Measurements from ENCODE around the gene MUC15.
A peak's percentile ranks its signal among the peaks of the same experiment; 100 is the strongest.
"Not testable (repeated sequence)": the region's sequence is repeated elsewhere in the genome, so short reads cannot be mapped to it uniquely, and the experiment has no call there.

The MUC15 gene, protein sequence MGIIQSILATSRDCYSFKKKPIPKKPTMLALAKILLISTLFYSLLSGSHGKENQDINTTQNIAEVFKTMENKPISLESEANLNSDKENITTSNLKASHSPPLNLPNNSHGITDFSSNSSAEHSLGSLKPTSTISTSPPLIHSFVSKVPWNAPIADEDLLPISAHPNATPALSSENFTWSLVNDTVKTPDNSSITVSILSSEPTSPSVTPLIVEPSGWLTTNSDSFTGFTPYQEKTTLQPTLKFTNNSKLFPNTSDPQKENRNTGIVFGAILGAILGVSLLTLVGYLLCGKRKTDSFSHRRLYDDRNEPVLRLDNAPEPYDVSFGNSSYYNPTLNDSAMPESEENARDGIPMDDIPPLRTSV

GRCh38 chr11:26571861-26572654, at the start of gene MUC15:
Gene MUC15, minus strand, starts transcription at chr11:26572263. Its CDS starts 5,169 bp downstream, at chr11:26567094.
- DNase-seq: no peak

GRCh38 chr11:26621132-26621531, 49.1 kb upstream of the MUC15 start:
- peak; percentile 75 for DNase-seq

DNA sequence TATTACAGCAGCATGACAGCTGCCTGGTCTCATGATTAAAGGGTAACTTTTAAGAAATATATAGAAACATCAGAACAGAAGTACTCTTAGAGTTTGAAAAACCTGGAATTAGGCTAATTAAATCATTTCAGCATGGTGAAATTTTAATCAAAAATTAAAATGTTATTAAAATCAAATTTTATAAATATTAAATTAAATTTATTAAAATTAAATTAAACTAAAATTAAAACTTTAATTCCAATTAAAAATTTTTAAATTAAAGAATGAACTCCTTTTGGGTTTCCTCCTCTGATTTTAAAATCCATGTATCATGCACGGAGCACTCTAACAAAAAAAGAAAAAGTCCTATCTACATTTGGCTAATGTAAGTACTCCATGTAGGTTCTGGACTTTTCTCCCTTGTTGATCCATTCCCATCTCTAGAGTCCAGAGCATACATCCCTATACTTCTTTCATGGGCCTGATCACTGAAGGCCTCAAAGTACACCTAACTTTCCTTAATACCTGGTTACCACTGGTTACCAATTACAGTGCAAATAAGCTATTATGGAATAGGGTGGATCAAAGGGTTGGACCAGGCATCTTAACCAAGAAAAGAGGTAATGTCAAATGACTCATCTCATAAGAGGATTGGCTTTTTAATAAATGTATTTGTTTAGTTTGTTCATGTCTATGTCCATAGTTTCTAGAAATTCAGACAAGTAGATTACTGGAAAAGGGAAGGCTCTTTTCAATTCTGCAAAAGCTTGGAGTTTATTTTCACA, 48.4 kb upstream of the MUC15 start:
- DNase-seq: no peak

- no peak for DNase-seq
Measured at GRCh38 chr11:26618441-26618840, 46.4 kb upstream of the MUC15 start.

GRCh38 chr11:26613759-26614158, 41.7 kb upstream of the MUC15 start:
- no peak for DNase-seq

GRCh38 chr11:26608507-26609146, 36.6 kb upstream of the MUC15 start:
- no peak for DNase-seq

DNA sequence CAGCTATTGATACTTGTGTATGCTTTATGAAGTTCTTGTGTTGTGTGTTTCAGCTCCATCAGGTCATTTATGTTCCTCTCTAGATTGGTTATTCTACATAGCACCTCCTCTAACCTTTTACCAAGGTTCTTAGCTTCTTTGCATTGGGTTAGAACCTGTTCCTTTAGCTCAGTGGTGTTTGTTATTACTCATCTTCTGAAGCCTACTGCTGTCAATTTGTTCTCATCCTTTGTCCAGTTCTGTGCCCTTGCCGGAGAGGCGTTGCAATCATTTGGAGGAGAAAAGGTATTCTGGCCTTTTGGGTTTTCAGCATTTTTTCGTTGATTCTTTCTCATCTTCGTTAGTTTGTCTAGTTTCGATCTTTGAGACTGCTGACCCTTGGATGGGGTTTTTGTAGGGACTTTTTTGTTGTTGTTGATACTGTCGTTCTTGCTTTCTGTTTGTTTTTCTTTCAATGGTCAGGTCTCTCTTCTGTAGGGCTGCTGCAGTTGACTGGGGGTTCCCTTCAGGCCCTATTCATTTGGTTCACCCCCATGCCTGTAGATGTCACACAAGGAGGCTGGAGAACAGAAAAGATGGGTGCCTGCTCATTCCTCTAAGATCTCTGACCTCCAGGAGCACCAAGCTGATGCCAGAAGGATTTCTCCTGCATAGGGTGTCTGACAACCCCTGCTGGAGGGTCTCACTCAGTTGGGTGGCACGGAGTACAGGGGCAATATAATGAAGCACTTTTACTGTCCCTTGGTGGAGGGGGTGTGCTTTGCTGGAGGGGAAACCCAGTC, 35.9 kb upstream of the MUC15 start:
- DNase-seq: no peak

GRCh38 chr11:26599876-26600434, 27.9 kb upstream of the MUC15 start:
- no peak for DNase-seq

DNA sequence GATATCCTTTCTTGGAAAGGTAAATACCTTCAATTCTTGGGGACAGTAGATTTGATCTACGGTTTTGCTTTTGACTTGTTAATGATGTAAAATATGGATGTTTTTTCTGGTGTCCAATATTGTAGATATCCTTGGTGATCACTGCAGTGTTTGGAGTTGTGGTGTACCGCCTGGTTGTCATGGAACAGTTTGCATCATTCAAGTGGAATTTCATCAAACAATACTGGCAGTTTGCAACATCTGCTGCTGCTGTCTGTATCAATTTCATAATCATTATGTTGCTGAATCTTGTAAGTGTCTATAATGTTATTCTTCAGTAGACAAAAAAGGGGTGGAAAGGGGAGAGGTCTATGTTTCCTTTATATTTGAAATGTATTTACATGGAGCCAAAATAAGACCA, 27.4 kb upstream of the MUC15 start:
- no peak for DNase-seq

DNA sequence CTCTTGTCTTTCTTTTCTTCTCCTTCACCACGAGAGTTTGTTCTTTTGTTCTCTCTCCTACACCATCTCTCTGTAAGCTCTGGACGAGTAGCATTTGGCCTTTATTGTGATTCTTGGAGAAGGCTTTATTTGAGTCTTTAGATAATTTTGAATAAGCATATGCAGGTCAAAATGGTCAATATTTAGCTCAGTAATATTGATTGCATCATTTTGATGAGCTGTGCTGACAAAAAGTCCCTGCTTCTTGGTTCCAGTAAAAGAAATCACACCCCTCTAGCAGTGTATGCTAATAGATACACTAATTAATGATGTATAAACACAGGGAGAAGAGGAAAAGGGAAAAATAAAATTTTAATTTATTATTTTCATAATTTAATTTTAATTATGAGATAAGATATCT, 25.8 kb upstream of the MUC15 start:
- no peak for DNase-seq

- not testable (repeated sequence) for DNase-seq
Measured at GRCh38 chr11:26597049-26597689, 25.1 kb upstream of the MUC15 start.

- not testable (repeated sequence) for DNase-seq
Measured at GRCh38 chr11:26595207-26595865, 23.3 kb upstream of the MUC15 start.

DNA sequence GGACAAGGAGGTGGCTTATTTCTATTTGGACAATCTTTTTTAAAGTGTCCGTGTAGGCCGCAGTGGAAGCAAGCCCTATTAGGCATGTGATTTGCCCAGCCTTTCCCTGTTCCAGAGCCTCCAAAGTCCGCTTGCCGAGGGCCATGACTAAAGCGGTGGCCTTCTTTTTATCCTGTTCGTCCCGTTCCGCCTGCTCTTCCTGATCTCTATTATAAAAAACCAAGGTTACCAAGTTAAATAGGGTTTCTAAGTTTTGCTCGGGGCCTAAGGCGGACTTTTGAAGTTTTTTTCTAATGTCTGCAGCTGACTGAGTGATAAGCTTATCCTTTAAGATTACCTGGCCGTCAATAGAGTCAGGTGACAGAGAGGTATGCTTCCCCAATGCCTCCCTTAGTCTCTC, 21.6 kb upstream of the MUC15 start:
- no peak for DNase-seq

DNA sequence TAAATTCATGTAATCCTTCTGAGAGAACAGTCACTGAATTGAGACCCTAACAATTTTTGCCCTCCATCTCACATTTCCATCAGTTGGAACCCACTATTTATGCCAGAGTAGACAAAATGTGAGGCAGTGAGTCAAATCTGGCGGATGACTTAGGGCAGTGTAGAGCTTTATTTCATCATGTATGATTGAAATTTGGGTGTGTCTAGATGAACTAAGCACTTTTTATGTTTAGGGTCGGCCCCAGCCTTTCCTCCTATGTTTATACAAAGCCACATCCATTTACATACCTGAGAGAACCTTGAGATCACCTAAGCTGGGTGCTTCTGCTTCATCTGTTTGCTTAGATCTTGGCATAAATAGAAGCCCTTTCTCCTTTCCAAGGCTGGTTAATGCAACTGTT, 15.0 kb upstream of the MUC15 start:
- no peak for DNase-seq

- DNase-seq: no peak
Measured at GRCh38 chr11:26584818-26585217, 12.8 kb upstream of the MUC15 start.

DNA sequence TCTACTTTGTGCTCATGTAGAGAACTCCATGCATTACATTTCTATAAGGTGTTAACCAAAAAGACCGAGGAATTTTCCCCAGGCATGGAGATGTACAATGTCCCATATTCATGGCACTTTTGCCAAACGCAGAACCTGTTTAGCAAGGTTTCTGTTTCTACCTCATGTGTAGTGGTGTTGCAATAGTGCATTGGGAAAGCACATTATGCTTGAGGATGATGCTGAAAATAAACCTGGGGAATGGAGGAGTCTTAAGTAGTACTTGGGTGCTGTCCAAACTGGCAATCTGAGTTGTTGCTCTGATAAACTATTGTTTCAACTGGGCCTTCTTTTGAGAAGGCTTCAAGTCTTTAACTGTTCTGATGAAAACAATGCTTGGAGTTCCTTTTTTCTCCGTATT, 11.5 kb upstream of the MUC15 start:
- DNase-seq: no peak

GRCh38 chr11:26580929-26581328, 8.9 kb upstream of the MUC15 start:
- DNase-seq: no peak

DNA sequence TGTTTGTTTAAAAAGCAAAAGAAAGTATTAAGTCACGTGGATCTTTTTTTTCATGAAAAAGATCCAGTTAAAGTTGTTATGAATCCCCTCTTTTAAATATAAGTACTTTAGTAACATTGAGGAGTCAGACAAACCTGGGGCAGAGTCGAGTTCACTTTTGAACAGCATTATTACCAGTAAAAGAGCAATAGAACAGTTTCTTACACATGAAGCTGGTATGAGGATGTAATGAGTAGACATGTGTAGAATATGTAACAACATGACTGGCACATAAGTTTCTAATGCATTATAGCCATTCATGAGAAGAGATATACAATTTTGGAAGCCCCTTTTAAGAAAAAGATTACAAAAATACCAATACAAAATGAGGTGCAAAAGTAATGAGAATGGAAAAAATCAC, 7.6 kb upstream of the MUC15 start:
- DNase-seq: no peak

GRCh38 chr11:26578998-26579661, 7.1 kb upstream of the MUC15 start:
- no peak for DNase-seq

GRCh38 chr11:26575946-26576345, 3.9 kb upstream of the MUC15 start:
- no peak for DNase-seq

Measured in amniotic stem cell (primary cell).